HepG2 (cell line): Measurements from ENCODE around the gene LCP2.

Experiments used
- FOXM1 ChIP-seq: sonication (generic); formaldehyde crosslinking; IDR thresholded peaks from 2 replicates; pipeline ENCODE4 v1.5.0; 2020; ENCODE audit warnings: missing genetic modification reagents
- JUND ChIP-seq: sonication (generic); formaldehyde crosslinking; IDR thresholded peaks from 2 replicates; pipeline ENCODE4 v1.8.0; 2022; ENCODE audit warnings: mild to moderate bottlenecking, missing genetic modification reagents
- MXI1 ChIP-seq: IDR thresholded peaks from 3 replicates; pipeline ENCODE4 v1.6.1; 2012; ENCODE audit warnings: low read depth, low read length, inconsistent platforms, borderline replicate concordance
- PATZ1 ChIP-seq: sonication (generic); formaldehyde crosslinking; IDR thresholded peaks from 2 replicates; pipeline ENCODE4 v1.4.0; 2020; ENCODE audit warnings: missing genetic modification reagents
- POLR2AphosphoS5 ChIP-seq: IDR thresholded peaks from 2 replicates; pipeline ENCODE4 v1.6.1; 2012; ENCODE audit warnings: low read depth, low read length
- SMAD9 ChIP-seq: sonication (generic); formaldehyde crosslinking; IDR thresholded peaks from 2 replicates; pipeline ENCODE4 v1.5.1; 2020; ENCODE audit warnings: mild to moderate bottlenecking, missing genetic modification reagents
- SNAI1 ChIP-seq: sonication (generic); formaldehyde crosslinking; IDR thresholded peaks from 2 replicates; pipeline ENCODE4 v1.5.0; 2020; ENCODE audit warnings: mild to moderate bottlenecking, missing genetic modification reagents, borderline replicate concordance
- SNRNP70 ChIP-seq: fragments of 200-400 bp; formaldehyde crosslinking; IDR thresholded peaks from 2 replicates; pipeline ENCODE4 v1.6.1; 2017; ENCODE audit warnings: mild to moderate bottlenecking, low read depth, low read length, moderate library complexity
- ZNF138 ChIP-seq: sonication (generic); formaldehyde crosslinking; IDR thresholded peaks from 2 replicates; pipeline ENCODE4 v1.5.0; 2020; ENCODE audit warnings: mild to moderate bottlenecking, low read depth, missing genetic modification reagents
- ZNF704 ChIP-seq: sonication (generic); formaldehyde crosslinking; IDR thresholded peaks from 2 replicates; pipeline ENCODE4 v1.8.1; 2023; ENCODE audit warnings: mild to moderate bottlenecking, inconsistent platforms, moderate library complexity, missing genetic modification reagents, borderline replicate concordance

- TF ChIP-seq JUND (CRISPR knock-in tag) (no peak), ZNF138 (CRISPR knock-in tag) (no peak), SMAD9 (CRISPR knock-in tag) (no peak), FOXM1 (no peak), PATZ1 (CRISPR knock-in tag) (no peak), ZNF704 (CRISPR knock-in tag) (no peak), POLR2AphosphoS5 (no peak), SNRNP70 (no peak), SNAI1 (CRISPR knock-in tag) (no peak), MXI1 (no peak)
These were observed 17.6 kb upstream of the LCP2 start for GRCh38 chr5:170315154-170315553.
